GM12892 (cell line): ENCODE measurements around the gene TMEM192. TPM values are rescaled to one million over a fixed set of nuclear protein-coding genes. Genes with fewer than 3 reads are reported as not detected.

Experiments used
- DNase-seq: peaks from one replicate; pipeline ENCODE4 v3.0.0; 2011; ENCODE audit not compliant: insufficient read length
- FAIRE-seq: peaks from 2 replicates; lab custom pipeline; 2011; peaks lifted over from hg19 to GRCh38; lab: Jason Lieb, UNC
- POLR2A ChIP-seq: IDR thresholded peaks from 2 replicates; pipeline ENCODE4 v1.6.1; 2011; ENCODE audit warnings: low read depth, low read length, control low read depth
- POLR2AphosphoS5 ChIP-seq: IDR thresholded peaks from 2 replicates; pipeline ENCODE4 v1.6.1; 2011; ENCODE audit warnings: low read depth, low read length, control low read depth
- TAF1 ChIP-seq: IDR thresholded peaks from 2 replicates; pipeline ENCODE4 v1.6.1; 2011; ENCODE audit warnings: low read depth, mild to moderate bottlenecking, control low read depth, low read length, borderline replicate concordance
- polyA plus RNA-seq: library from polyadenylated mRNA; unstranded; fragments of >200 nt; gene quantifications from one replicate; pipeline ENCODE4 v1.2.1, GENCODE V29; 2012; ENCODE audit warnings: missing spikeins, inconsistent platforms; ENCODE audit not compliant: missing spikeins

Gene TMEM192
- 9.1 TPM for polyA plus RNA-seq

DNA sequence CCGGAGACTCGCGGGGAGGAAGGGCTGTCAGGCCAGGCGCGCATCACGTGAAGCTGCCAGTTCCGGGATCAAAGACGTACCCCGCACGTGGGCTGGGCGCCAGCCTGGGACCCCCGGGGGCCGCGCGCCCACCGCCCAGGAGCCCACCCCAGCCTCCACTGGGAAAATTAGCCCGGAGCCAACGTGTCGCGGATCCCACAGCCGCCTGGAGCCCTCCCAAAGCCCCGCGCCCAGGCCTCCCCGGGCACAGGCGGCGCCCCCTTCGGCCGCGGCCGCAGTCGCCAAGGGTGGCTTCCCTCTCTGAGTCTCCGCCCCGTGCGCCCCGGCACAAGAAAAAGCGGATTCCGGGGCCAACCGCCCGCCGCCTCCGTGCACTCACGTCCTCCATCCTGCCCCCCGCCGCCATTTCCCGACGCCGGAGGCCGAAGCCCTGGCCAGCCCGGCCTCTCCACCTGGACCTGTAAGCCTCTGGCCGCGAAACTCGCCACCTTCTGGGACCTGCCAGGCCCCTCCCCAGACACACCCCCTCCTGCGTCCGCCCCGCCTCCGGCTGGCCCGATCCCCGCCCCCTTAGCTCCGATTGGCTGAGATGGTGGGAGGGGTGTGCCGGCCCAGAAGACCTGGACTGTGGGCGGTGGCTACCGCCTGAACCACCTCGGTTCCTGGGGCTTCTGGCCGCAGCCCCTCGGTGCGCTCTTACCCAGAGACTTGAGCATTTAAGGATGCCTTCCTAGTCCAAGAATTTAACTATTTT lies at the start of gene TMEM192:
TMEM192 (minus strand) TSS at position 493 of the 754 bp plus-strand sequence; CDS start at position 406, 87 bp downstream.
- peak; percentile 88 for FAIRE-seq

DNA sequence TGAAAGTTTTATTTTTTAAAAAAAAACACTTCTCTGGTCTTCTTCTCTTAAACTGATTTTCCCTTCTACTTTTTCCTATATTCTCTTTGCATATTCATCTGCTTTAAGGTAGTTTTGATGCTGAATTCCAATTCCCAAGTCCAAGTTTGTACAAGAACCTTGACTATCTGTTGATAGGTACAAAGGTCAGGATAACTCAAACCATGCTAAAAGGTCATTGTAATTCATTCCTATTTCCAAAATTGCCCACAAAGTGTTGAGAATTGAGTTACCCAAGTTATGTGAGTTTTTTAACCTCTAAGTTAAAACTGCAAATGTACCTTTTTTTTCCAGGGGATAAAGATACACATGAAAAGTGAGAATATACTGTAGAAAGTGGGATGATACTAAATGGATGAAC lies 46.1 kb upstream of the TMEM192 start:
- TF ChIP-seq POLR2AphosphoS5, result no peak
- no peak for TF ChIP-seq TAF1
- TF ChIP-seq POLR2A, result no peak
- FAIRE-seq, result no peak
- DNase-seq, result no peak

More for the DNA sequence above, at the start of gene TMEM192:
- DNase-seq, result peak; percentile 78
- TF ChIP-seq TAF1, result peak; percentile 25; the same call in 1 of the 2 replicates
- peak; percentile 64 for TF ChIP-seq POLR2AphosphoS5
- peak; percentile 69 for TF ChIP-seq POLR2A

- FAIRE-seq (no peak), DNase-seq (no peak)
Measured at GRCh38 chr4:165156906-165157305, 44.2 kb upstream of the TMEM192 start.

DNA sequence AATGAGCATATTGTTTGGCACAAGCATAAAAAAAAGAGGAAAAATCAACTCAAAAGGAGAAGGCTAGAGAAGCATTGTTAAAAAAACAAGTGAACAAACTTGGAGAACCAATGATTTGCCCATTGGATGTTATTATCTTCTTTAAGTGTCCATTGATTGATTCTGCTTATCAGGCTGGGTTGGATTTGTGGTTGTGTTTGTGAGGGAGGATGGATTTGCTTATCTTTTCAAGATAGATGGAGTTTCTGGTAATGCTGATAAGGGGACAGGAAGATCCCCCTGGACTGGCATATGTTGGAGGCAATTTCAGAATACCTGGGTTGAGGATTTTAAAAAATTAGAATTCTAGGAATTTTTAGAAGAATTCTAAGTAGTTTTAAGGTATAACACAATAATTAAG lies 41.8 kb upstream of the TMEM192 start:
- DNase-seq (no peak), FAIRE-seq (no peak)
- TF ChIP-seq POLR2AphosphoS5, result no peak
- no peak for TF ChIP-seq TAF1
- TF ChIP-seq POLR2A, result no peak

More at GRCh38 chr4:165156906-165157305, 44.2 kb upstream of the TMEM192 start:
- TF ChIP-seq POLR2AphosphoS5, result no peak
- no peak for TF ChIP-seq POLR2A
- TF ChIP-seq TAF1, result no peak

DNA sequence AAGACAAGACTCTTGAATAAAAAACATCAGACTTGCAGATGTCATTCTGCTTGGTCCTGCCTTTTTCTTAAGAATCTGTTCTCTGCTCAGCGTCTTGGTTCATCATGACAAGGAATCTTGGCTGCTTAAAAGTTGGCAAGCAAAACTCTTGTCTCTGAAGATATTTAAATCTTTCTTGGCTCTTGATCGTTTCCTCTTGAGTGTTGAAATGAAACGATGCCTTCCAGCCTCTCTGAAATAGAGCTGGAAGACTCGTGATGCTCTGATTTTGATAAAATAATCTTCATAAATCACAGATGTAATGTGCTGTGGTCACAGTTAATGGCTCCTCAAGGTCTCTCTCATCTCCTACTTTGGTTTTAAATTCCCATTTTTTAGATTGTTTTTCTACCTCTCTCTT lies 39.9 kb upstream of the TMEM192 start:
- FAIRE-seq (no peak), DNase-seq (no peak)

GRCh38 chr4:165151734-165152133 lies 39.1 kb upstream of the TMEM192 start:
- no peak for DNase-seq
- TF ChIP-seq POLR2AphosphoS5, result no peak
- no peak for TF ChIP-seq POLR2A
- no peak for TF ChIP-seq TAF1
- FAIRE-seq, result no peak

More for the DNA sequence above, 39.9 kb upstream of the TMEM192 start:
- no peak for TF ChIP-seq POLR2AphosphoS5
- TF ChIP-seq TAF1, result no peak
- no peak for TF ChIP-seq POLR2A

GRCh38 chr4:165150545-165150944 lies 37.9 kb upstream of the TMEM192 start:
- DNase-seq (no peak), FAIRE-seq (no peak)
- no peak for TF ChIP-seq POLR2A
- no peak for TF ChIP-seq TAF1
- no peak for TF ChIP-seq POLR2AphosphoS5

- DNase-seq, result no peak
- no peak for TF ChIP-seq TAF1
- no peak for TF ChIP-seq POLR2A
- no peak for TF ChIP-seq POLR2AphosphoS5
- no peak for FAIRE-seq
Measured at GRCh38 chr4:165138843-165139242, 26.2 kb upstream of the TMEM192 start.

- FAIRE-seq (no peak), DNase-seq (no peak)
- TF ChIP-seq TAF1 (no peak), POLR2A (no peak), POLR2AphosphoS5 (no peak)
Measured at GRCh38 chr4:165137205-165137604, 24.5 kb upstream of the TMEM192 start.

DNA sequence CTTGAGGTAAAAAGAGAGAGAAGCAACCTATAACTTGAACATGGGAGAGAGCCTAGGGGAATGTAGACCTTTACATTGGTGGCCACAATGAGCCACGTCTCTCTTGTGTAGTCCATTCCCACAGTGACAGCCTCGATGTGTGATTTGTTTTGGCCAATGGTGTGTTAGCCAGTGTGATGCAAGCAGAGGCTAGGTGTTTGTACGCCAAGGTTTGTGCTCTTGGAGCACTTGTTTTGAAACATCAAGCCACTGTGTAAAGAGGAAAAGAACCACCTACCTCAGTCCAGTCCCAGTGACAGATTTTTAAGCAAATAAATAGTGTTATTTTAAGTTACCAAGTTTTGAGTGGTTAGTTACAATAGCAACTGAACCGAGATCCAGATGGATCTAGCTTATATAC lies 23.9 kb upstream of the TMEM192 start:
- DNase-seq, result no peak
- TF ChIP-seq TAF1, result no peak
- no peak for TF ChIP-seq POLR2A
- TF ChIP-seq POLR2AphosphoS5, result no peak
- FAIRE-seq, result no peak

- no peak for FAIRE-seq
- no peak for DNase-seq
- TF ChIP-seq POLR2AphosphoS5, result no peak
- no peak for TF ChIP-seq TAF1
- TF ChIP-seq POLR2A, result no peak
Measured at GRCh38 chr4:165133150-165133549, 20.5 kb upstream of the TMEM192 start.
